GM19035 (cell line): ENCODE results near the gene MYCBP2.

Experiments used
- ATAC-seq: cut with Tn5 transposase; IDR thresholded peaks from one replicate; pipeline ENCODE4 v1.9.1; 2021; ENCODE audit not compliant: unreplicated experiment

The MYCBP2 gene

DNA sequence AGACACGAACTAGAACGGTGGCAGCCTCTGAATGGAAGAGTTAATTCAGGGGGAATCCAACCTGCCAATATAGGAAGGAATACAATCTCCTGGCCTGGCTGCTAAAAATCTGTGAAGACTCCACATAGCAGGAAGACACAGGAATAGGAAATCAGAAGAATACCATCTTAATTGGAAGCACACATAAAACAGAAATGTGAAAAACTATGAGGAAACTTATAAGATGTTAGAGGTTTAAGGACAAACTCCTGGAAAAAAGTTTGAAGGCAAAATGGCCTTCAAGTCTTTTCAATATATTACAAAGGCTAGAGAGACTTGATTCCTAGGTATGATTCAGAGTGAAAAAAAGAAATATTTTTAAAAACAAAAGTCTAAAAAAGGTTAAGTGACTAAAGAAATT is 221.8 kb downstream of the MYCBP2 start:
- no peak for ATAC-seq

DNA sequence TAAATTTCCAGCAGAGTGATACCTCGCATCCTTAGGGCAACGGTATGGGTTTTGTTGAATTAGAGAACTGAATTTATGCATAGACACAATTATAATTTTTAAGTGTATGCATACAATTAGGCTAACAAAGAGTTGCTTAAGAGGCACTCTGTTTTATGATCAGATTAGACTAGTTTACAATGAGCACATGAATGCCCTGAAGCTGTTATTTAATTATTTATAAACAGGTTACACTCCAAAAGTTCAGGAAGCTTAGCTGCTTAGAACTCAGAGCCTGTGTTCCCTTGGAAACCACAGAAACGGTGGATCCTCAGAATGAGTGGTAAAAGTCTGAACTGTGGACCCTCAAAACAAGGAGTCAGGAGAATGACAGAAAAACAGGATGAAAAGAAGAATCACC is 227.5 kb downstream of the MYCBP2 start:
- ATAC-seq: no peak

DNA sequence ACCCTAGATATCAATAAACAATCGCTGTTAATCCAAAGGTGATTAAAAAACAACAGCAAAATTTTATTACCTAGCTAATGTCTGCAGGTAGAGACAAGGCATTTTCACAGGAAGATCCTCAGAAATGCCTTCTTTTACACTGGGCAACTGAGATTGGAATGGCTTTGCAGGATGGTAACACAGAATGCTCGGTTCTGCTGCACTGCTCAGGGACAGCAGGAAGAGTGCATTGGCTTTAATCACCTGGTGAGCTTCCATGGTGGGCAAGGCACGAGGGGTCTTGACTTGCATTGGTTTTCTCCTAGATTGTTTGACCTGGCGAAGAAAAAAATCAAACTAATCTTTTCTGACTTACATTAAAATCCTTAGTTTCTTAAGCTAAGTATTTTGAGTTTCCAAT is 231.6 kb downstream of the MYCBP2 start:
- no peak for ATAC-seq

DNA sequence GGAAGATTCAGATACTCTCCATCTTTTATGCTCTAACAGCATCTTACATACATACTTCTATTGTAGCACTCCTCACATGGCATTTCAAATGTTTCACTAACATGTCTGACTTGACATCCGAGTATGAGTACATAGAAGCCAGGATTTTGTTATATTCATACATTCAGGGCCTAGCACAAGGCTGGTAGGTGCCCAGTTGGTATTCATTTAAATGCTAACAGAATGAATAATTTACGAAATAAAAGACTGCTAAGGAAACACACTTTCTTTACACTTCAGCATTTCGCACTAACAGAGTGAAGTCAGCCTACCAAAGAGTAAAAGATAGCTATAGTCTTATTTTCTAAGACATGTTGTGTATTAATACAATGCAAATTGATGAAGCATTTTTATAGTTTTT is 232.1 kb downstream of the MYCBP2 start:
- ATAC-seq: no peak

DNA sequence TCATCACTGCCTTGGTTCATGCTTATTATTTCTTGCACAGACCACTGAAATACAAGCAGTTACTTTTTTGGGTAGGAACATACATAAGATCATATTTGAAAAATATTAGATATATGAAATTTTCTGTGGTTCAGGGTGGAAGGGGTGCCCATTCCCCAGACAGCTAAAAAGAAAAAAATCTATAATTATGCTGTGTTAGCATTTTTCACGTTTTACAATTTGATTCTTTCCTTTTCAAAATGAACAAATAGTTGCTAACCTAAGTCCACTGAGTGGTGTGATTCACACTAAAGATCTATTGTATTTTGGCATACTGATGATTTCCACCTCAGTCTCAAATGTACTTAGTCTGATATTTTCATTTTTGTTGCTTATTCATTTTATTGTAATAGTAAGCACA is 233.2 kb downstream of the MYCBP2 start:
- no peak for ATAC-seq

GRCh38 chr13:77084755-77085154 is 242.1 kb downstream of the MYCBP2 start:
- no peak for ATAC-seq

DNA sequence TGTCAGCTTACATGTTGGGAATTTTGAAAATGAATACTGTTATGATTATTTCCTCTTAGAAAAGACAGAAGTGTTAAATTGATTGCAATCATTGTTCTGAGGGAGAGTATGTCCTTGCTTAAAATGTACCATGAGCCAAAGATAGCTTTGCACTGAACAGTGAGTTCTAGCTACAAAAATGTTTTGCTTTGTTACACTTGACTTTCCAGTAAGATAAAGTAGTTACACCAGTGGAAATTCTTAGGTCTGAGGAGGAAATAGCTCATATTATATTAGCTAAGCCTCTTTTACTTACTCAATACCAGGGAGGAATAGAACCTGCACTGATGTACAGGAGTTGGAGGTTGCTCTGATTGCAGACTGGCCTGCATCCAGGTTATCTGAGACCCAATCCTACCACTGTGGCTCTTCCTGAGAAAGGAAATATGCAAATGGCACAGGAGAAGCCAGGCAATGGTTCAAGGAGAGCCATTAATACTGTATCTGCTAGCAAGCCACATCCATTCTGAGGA is 246.9 kb downstream of the MYCBP2 start:
- no peak for ATAC-seq

- no peak for ATAC-seq
Observed at GRCh38 chr13:77067519-77067918, 259.4 kb downstream of the MYCBP2 start.

- ATAC-seq: no peak
Observed at GRCh38 chr13:77065461-77066147, 261.3 kb downstream of the MYCBP2 start.

DNA sequence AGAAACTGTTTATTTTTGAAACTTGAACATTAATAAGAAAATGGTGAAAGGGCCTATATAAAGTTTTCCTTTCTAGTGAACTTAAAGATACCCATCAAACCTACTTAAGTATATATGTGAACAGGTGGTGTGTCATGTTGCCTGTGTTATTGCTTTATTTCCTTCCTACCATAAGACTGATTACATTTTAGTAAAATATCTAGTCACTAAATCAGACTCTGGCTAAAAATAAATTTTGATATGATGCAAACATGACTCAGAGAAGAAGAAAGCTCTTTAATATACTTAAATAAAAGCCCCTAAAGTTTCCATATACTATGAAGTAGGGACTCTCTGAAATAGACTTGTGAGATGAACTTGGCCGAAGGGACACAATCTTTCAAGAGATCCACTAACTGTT is 264.8 kb downstream of the MYCBP2 start:
- ATAC-seq: no peak

DNA sequence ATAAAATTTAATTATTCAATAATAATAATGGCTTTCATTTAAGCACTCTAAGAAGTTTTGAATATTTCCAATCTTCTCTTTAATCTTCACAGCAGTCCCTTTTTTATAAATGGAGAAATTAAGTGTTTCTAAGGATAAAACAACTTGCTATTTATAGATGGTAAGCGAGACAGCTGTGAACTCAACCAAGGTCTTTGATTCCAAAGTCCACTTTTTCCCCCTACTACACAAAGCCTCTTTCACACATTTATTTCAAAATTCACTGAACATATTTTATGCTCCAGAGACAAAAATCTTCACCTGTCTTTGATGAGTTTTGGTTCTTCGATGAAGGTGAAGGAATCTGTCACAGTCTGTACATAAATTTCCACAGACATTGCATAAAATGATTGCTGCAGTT is 265.5 kb downstream of the MYCBP2 start:
- ATAC-seq: no peak

GRCh38 chr13:77056886-77057285 is 270.0 kb downstream of the MYCBP2 start:
- no peak for ATAC-seq

- no peak for ATAC-seq
Observed at GRCh38 chr13:77056382-77056781, 270.5 kb downstream of the MYCBP2 start.

DNA sequence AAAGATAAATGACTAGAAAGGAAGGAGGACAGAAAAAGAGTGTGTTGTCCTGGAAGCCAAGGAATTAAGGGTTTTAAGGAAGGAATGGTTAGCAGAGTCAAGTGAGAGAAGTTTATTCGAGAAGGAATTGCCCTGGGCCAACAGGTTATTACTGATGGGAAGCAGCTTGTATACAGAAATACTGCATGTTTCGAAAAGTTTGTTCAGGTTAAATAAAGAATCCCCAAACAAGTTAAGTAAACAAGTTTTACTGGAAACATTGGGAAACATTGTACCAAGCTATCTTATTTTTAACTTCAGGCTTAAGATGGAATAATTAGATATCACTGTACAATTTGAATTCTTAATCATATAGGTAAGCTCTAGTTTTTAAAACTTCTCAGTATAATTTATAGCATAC is 271.7 kb downstream of the MYCBP2 start:
- ATAC-seq: no peak

DNA sequence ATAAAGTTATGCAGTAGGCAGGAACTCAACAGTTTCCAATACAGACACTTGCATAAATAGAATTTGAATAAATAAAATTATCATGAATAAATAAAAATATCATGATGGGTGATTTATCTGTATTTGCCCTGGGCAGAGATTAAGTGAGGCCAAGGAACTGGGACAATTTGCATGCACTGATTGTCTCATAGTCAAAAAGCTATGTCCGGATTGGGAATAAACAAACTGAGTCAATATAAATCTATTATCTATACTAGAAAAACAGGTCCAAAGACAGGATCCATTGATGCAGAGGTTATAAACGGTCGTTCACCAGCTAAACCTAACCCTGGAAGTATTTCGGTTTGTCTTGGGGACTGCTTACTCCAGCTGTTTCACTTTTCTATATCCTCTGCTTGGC is 273.7 kb downstream of the MYCBP2 start:
- ATAC-seq: no peak

DNA sequence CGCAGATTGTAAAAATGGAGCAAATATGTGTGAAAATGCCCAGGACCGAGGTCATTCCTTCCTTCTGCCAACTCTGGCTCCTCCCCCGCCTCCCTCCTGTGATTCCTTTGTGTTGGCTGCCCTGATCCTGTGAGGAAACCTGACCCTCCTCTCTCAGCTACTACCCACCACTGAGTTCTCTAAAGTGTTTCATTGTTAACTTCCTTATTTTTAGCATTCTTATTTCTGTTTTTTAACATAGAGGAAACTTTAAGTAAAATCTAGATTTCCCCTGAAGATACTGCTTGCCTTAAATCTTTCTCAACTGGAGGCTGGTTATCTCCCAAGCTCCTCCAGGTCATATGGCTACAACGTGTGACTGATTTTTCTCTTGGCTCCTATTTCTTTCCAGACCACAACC is 278.2 kb downstream of the MYCBP2 start:
- no peak for ATAC-seq

GRCh38 chr13:77047649-77048343 is 279.1 kb downstream of the MYCBP2 start:
- no peak for ATAC-seq

DNA sequence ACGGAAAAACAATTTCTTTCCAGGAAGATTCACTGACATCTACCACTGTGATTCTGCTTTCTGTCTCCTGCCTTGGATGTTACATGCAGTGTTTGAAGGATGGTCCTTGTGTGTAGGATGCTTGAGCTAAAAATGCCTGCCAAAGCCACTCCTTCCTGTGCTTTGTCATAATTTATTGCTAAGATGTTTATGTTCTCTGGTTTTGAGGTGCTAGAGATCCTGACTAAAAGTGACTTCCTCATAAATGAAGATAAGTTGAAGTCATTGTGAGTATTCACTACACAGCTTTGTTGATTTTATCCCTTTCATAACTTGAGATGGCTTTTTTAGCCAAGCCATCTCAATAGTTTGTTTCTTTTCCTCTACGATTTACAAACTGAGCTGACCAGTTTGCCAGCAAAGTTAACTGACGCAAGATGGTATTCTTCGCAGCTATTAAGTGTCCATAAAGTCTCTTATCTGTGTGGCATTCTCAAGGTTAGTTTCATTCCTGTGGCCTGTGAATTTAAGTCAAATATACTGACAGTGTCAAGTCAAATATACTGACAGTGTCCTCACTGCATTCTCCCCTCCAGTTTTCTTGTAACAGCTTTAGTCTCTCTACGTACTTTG is 284.2 kb downstream of the MYCBP2 start:
- ATAC-seq: no peak

DNA sequence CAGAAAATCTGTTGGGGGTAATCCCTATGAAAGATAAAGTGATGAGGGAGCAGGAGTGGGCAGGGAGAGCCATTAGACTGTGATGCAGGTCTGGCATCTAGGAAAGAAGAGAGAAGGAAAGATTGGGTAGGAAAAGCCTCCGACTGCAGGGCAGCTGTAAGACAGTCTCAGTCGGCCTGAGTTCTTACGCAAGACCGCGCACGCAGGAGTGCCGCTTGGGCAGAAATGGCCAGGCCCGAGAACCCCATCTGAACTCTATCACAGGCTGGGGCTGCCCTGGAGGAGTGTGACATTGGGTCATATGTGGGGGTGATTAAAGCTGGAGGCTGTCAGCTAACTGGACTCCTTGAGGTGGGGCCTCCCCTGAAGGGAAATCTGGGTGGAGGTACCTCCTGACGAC is 286.1 kb downstream of the MYCBP2 start:
- no peak for ATAC-seq

DNA sequence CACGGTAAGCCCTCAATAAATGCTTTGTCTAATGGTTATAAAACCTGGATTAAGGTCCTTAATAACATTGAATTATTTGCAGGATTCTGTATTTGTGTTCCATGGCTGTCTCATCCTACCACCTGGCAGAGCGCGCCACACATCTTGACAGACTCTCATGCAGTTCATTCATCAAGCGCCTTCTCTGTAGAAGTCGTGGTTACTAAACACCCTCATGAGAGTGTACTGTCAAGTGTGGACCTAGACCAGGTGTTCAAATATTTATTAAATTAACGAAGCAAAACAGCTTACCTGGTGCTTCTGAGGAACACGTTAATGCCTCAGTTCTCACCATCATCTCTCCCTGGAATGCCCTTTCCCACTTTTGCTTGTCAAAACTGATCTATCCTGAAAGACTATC is 286.8 kb downstream of the MYCBP2 start:
- no peak for ATAC-seq

- ATAC-seq: no peak
Observed at GRCh38 chr13:77038907-77039480, 287.9 kb downstream of the MYCBP2 start.

DNA sequence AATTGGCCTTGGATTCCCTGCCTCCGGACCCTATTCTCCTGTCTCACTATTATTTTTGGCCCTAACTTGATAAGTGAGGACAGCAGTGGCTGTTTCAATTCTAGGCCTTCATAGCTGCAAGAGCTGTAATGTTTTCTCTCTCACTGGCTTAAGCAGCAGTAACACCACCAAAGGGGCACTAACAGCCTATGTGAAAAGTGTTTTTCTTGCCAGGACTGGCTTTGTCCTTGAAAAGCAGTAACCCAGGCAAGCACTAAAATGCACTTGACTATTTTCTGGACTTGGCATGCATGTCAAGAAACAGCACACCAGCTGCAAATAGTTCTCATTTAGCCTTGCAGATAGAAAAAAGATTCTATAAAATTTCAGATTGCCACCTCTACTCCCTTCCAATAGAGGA is 290.6 kb downstream of the MYCBP2 start:
- ATAC-seq: no peak
